Endothelial cell of hepatic sinusoid (primary cell): ENCODE measurements around the gene POLR2A.

Source experiments
- in situ Hi-C: cut with HindIII; loops from 2 replicates; pipeline ENCODE4 v1.10.0; 2017; ENCODE audit warnings: low sequenced_read_pairs

The POLR2A gene

GRCh38 chr17:7459961-7460545, 24.1 kb upstream of the POLR2A start:
- in situ Hi-C loops: loop anchor here (25.0 kb wide), 1 partner anchor 102 kb away; the partner anchor contains the start of genes SENP3 and TNFSF13

- in situ Hi-C loops: loop anchor here (25.0 kb wide), 1 partner anchor 101 kb away; the partner anchor contains the start of genes SENP3 and TNFSF13
These were observed 23.1 kb upstream of the POLR2A start for GRCh38 chr17:7460850-7461660.

DNA sequence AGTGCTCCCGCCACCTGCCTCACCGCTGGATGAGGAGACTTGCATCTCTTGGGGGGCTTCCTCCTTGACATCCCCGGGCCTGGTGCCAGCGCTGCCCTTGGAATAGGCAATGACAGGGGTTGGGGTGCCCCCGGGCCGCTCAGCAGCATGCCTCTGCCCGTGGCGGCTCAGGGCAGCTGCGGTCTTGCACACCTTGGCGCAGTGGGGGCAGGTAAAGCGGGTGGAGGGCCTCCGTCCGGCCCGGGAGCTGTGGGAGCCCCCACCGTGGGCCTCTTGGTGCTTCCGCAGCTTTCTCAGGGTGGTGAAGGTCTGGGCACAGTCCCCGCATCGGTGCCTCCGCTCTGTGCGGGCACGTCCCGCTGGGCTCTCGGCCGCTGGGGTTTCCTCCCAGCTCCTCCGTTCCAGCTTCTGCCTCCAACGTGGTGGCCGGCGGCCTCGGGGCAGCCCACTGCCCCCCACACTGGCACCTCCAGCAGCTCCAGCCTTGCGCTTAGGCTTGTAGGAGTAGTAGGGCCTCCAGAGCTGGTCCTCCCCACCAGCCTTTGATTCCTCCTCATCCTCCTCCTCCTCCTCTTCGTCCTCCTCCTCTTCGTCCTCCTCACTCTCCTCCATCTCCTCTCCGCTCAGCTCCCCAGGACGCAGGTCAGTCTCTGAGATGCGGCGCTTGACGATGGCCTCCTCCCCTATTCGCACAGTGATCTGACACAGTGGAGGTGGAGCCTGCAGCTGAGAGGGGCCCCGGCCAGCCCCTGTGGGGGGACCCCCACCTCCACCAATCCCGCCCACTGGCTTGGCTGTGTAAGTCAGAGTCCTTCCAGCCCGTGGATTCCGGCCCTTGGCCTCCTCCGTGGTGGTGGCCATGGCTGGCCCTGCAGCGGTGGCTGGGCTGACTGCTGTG, 21.4 kb upstream of the POLR2A start:
- in situ Hi-C loops: loop anchor here (25.0 kb wide), 1 partner anchor 100 kb away; the partner anchor contains the start of genes SENP3 and TNFSF13

- in situ Hi-C loops: loop anchor here (25.0 kb wide), 1 partner anchor 99 kb away; the partner anchor contains the start of genes SENP3 and TNFSF13
These were observed 20.8 kb upstream of the POLR2A start for GRCh38 chr17:7463372-7463846.

DNA sequence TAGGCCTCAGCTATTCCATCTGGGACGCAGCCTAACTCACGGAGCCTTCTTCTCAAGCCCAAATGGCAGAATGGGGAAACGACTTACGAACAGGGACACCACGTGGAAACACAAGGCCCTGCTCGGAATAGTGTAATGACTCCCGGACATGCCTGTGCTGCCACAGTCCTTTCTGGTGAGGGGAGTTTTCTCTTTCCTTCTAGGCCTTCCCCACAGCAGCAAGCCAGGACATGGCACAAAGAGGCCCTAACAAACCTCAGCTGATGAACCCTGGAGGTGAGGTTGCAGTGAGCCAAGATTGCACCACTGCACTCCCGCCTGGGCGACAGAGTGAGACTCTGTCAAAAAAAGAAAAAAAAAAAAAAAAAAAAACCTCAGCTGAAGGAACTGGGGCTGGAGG, 20.1 kb upstream of the POLR2A start:
- in situ Hi-C loops: loop anchor here (25.0 kb wide), 1 partner anchor 98 kb away; the partner anchor contains the start of genes SENP3 and TNFSF13

DNA sequence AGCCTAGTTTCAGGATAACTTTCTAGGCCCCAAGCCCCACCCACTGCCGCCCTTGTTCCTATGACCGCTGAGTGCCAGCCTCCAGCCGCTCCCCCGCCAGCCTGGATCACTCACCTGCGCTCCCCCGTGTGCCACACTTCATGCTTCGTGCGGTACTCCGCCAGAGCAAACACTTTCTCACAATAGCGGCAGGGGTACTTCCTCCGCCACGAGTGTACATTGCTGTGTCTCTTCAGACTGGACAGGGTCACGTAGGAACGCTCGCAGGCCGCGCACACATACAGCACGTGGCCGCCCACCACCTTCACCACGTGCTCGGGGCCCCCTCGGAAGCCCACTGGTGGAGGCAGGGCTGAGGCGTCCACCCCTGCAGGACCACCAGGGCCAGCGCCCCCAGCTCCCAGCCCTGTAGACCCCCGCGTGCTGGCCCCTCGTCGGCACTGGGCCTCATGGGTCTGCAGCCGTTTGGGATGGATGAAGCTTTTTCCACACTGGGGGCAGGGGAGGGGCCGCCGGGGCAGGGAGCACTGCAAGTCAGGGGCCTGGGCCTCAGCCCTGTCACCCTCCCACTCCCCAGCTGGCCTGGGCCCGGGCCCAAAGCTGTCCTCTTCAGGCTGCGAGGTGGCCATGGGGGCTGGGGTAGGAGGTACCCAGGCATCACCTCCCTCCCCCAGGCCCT, 18.4 kb upstream of the POLR2A start:
- in situ Hi-C loops: loop anchor here (25.0 kb wide), 1 partner anchor 97 kb away; the partner anchor contains the start of genes SENP3 and TNFSF13

- in situ Hi-C loops: loop anchor here (25.0 kb wide), 1 partner anchor 96 kb away; the partner anchor contains the start of genes SENP3 and TNFSF13
These were observed 17.9 kb upstream of the POLR2A start for GRCh38 chr17:7466318-7466638.

DNA sequence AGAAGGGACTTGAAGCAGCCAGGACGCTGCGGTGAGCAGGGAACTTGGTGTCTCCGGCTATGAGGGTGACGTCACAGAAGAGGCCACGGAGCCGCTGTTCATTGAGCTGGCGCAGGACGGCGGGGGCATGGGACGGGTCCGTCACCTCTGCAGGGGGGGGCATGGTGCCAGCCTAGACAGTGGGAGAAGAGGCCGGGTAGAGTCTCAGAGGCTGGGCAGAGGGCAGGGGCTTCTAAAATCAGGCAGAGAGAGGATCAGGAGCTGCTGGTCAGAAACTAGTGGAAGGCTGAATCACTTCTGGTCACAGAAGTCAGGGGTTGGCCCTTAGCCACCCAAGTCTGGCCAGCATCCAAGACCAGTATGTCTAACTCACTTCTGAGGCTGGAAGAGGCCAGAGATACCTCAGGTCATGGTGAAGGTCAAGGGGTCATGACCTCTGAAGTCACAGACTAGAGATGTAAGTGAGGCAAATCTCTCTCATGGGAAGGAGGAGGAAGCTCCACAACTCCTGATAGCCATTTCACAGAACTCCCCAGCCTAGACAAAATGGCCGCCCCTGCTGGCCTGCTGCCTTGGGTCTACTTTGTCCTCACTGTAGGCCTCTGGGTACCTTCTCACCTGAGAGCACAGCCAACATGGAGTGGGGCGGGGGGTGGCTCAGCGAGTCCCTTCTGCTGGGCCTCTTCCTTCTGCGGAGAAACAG, 17.4 kb upstream of the POLR2A start:
- in situ Hi-C loops: loop anchor here (25.0 kb wide), 1 partner anchor 96 kb away; the partner anchor contains the start of genes SENP3 and TNFSF13

DNA sequence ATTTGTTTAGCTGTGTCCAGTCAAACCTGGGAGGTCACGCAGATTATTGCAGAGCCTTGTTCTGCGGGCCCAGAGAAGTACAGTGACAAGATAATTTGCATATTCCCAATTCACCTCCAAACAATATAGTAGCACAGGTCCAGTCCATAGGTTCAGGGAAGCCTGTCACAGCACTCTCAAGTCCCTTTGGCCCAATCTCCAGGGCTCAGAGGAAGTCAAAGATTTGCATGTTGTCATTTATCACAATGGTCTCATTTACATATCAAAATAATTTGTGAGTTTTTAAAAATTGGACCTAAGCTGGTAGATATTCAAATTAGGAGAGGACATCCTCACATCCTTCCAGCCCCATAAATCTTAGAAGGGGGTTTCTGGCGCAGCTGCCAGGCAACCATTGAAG, 16.7 kb upstream of the POLR2A start:
- in situ Hi-C loops: loop anchor here (25.0 kb wide), 1 partner anchor 95 kb away; the partner anchor contains the start of genes SENP3 and TNFSF13

DNA sequence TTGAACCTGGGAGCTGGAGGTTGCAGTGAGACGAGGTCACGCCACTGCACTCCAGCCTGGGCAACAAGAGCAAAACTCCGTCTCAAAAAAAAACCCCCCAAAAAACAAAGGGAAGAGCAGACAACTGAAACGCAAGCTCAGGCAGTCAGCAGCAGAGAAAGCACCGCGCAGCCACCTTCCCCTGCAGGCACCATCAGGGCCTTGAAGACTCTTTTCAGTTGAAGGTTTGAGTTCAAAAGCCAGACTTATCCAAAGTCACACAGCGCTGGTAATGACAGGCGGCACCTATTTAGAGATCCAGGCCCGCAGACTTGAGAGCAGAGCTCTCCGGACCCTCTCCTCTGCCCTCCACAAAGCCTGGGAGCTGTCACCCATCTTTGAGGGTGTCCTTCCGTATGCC, 15.9 kb upstream of the POLR2A start:
- in situ Hi-C loops: loop anchor here (25.0 kb wide), 1 partner anchor 94 kb away; the partner anchor contains the start of genes SENP3 and TNFSF13

- in situ Hi-C loops: loop anchor here (25.0 kb wide), 1 partner anchor 93 kb away; the partner anchor contains the start of genes SENP3 and TNFSF13
These were observed 15.3 kb upstream of the POLR2A start for GRCh38 chr17:7468804-7469389.

DNA sequence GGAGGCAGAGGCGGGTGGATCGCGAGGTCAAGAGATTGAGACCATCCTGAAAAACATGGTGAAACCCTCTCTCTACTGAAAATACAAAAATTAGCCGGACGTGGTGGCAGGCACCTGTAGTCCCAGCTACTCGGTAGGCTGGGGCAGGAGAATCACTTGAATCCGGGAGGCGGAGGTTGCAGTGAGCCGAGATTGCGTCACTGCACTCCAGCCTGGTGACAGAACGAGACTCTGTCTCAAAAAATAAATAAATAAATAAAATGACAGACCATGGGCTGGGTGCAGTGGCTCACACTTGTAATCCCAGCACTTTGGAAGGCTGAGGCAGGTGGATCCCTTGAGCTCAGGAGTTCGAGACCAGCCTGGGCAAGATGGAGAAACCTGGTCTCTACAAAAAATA, 14.3 kb upstream of the POLR2A start:
- in situ Hi-C loops: loop anchor here (25.0 kb wide), 1 partner anchor 92 kb away; the partner anchor contains the start of genes SENP3 and TNFSF13

DNA sequence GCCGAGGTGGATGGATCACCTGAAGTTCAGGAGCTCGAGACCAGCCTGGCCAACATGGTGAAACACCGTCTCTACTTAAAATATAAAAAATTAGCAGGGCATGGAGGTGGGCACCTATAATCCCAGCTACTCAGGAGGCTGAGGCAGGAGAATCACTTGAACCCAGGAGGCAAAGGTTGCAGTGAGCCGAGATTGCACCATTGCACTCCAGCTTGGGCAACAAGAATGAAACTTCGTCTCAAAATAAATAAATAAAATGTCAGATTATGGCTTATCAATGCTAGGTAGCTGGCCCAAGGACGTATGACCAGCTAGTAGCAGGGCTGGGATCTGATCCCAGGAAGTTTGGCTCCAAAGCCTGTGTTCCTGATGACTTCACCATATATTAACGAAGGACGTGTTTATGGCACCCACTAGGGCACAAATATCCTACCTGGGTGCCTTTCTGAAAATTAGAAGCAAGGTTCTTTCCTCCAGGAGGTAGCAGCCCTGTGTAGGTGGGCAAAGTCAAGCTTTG, 13.7 kb upstream of the POLR2A start:
- in situ Hi-C loops: loop anchor here (25.0 kb wide), 1 partner anchor 92 kb away; the partner anchor contains the start of genes SENP3 and TNFSF13

DNA sequence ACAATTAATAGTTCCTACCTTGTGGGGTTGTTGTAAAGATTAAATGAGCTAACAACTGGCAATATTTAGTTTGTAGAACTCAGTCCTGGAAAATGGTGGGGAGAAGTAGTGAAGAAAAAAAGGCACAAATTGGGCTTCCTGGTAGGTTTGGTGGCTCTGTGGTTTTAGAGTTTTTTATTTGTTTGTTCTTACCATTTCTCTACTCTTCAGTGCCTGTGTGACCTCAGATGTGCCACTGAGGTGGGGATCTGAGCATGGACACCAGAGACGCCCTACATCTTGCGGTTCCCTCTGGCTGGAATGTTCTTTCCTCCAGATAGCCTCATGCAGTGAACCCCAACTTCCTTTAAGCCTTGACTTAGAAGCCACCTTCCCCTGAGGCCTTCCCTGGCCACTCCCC, 12.4 kb upstream of the POLR2A start:
- in situ Hi-C loops: loop anchor here (25.0 kb wide), 1 partner anchor 91 kb away; the partner anchor contains the start of genes SENP3 and TNFSF13

GRCh38 chr17:7474767-7475166, 9.4 kb upstream of the POLR2A start:
- in situ Hi-C loops: loop anchor here (5.0 to 25.0 kb wide), 3 partner anchors 42 to 88 kb away; partner anchors contain the start of genes SENP3 and TNFSF13

DNA sequence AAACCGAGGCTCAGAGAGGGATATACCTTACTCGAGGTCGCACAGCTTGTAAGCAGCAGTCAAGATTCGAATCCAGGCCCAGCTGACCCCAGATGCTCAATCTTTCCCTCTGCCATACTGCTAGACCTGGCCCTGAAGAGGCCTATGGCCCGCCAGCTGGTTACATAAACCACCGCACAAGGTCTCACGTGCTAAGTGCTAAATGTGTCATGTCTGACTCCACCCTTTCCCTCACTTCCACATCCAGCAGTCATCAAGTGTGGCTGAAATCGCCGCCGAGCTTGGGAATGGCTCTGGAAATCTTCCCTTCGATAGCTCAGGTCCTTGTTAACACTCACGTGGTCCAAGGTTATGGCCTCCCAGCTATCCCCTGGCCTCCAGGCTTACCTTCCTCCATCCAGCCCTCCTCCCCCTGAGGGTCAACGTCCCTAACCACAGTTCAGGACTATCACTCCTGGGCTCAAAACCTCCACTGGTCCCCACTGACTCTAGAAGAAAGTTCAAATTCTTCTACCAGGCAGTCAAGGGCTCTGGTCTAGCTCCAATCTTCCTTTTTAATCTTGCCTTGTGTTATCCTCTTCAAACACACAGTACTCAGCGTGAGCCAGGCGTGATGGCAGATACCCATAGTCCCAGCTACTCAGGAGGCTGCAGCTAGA, 8.3 kb upstream of the POLR2A start:
- in situ Hi-C loops: loop anchor here (5.0 kb wide), 2 partner anchors 44 to 89 kb away; no protein-coding TSS in a partner anchor

GRCh38 chr17:7476494-7476893, 7.7 kb upstream of the POLR2A start:
- in situ Hi-C loops: loop anchor here (5.0 kb wide), 2 partner anchors 44 to 89 kb away; no protein-coding TSS in a partner anchor
